ENCODE results near the gene UBL3. TPM values are rescaled to one million over a fixed set of nuclear protein-coding genes. Genes with fewer than 3 reads are reported as not detected.

UBL3 gene
- total RNA-seq, 1 donor from 2014 or later = 31.4 TPM

DNA sequence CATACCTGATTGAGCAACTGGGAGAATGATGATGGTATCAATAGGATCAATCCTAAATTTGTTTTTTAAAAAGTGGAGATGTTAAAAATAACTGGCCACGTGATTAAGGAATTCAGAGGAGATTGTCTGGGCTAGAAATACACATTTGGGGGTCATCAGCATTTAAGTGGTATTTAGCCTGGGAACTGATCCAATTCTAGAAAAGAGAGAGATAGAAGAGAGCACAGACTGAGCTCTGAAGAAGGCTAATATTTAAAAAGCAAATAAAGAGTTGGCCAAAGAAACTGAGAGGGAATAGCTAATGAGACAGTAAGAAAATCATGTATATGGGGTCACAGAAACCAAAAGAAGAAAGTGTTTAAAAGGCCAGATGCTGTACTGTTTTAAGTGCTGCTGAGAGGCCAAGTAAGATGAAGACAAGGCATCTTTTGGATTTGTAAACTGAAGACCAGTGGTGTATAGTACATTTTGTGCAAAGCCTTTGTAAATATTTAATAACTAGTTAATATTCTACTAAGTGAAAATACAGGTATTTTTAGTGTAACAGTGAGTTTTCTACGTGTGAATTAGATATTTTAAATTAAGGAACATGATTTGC lies 40.2 kb downstream of the UBL3 start:
- no peak for DNase-seq (ENCODE audit: low spot score)

DNA sequence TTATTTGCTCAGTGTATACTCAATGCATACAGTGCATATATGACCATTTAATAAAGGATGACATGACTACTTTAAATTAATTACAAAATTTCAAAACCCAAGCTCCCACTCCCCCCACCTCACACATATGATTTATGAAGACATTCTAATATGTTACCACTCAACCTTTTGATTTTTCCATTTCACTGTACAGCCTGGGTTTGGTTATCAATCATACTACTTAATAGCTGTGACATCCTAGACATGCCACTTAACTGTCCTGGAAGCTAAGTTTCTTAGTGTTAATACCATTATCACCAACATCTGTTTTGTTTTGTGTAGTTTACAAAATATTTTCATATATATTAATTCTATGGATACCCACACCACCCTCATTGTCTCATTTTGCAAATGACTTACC lies 42.2 kb downstream of the UBL3 start:
- DNase-seq (ENCODE audit: low spot score) = no peak

DNA sequence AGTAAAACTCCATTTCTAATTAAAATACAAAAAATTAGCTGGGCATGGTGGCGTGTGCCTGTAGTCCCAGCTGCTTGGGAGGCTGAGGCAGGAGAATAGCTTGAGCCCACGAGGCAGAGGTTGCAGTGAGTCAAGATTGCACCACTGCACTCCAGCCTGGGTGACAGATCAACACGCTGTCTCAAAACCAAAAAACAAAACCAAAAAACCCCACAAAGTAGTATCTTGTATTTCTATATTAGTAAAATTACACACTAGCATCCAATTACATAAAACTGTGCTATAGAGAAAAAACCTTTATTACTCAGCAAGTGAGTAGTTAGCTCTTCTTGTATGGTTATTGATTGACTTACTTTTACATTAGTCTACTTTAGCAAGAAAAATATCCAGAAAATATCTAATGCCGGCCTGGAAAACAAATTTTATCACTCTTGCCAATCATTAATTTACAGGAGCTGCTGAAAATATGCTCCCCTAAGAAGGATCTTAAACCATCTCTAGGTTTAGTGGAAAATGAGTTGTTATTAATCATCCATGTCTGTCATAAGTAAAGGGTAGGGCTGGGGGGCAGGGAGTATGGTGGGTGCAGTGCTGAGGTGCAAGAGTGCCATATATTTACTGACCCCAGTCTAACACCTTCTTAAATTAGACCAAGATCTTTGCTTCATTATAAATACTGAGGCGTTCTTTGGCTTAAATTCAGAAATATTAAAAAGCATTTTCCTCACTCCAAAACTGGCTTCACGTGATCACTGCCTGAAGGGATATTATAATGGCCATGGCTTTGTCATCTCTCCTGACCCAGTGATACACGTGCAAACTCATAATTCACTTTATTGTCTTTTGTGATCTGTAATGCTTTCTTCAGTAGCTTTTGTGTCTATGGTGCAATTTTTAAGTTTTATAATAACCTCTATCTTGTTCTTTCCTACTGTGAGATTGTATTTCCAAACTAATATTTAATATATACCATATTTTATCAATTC lies 44.1 kb downstream of the UBL3 start:
- DNase-seq (ENCODE audit: low spot score) = no peak

DNA sequence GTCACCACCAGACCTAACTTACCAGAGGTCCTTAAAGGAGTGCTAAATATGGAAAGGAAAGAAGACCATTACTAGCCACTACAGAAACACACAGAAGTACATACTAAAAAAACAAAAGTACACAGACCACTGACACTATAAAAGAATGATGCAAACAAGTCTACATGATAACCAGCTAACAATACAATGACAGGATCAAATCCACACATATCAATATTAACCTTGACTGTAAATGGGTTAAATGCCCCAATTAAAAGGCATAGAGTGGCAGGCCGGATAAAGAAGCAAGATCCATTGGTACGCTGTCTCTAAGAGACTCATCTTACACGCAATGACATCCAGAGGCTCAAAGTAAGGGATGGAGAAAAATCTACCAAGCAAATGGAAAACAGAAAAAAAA lies 47.2 kb downstream of the UBL3 start:
- DNase-seq (ENCODE audit: low spot score) = no peak

DNA sequence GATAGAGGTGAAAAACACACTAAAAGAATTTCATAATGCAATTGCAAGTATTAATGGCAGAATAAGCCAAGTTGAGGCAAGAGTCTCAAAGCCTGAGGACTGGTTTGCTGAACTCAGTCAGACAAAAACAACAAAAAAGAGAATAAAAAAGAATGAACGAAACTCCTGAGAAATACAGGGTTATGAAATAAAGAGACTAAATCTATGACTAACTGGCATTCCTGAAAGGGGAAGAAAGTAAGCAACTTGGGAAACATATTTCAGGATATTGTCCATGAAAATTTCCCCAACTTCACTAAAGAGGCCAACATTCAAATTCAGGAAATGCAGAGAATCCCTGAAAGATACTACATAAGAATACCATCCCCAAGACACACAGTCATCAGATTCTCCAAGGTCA lies 47.8 kb downstream of the UBL3 start:
- DNase-seq (ENCODE audit: low spot score) = no peak

DNA sequence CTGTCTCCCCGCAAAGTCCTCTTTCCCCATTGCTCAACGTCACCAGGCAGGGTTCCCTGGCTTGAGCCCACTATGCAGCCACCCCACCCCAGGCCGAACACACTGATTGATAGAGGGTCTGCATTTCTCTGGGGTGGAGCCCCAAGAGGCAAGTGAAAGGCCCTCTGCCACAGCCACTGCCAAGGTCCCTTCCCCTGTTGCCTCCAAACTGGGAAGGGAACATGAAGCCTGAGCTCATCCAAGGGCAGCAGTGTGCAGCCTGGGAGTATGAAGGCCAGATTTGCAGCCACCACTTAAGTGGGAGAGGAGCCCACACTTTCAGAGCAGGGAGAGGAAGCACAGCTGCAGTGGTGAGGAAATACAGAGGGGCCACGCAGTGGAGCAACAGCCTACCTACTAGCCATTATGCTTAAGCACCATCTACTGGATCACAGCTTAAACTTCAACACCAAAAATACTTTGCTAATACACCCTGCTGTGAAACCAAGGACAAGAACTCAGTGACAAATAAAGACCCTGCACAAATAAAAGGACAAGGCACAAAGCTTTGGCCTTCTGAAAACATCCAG lies 48.6 kb downstream of the UBL3 start:
- no peak for DNase-seq (ENCODE audit: low spot score)

DNA sequence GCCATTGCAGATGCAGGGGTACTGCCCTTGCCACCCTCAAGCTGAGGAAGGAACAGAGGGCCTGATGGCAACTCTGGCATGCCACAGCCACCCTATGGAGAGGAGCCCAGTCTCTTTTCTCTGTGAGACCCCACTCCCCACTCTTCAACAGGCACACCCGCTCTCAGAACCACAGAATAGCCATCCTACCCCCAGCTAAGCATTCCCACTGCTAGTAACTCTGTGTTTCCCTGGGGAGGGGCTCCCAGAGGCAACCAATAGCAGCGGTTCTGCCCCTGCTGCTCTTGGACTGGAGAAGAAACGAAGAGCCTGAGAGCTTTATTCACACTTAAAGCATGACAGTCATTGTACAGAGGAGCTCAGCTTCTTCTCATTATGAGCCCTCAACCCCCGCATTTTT lies 49.3 kb downstream of the UBL3 start:
- DNase-seq (ENCODE audit: low spot score) = no peak

DNA sequence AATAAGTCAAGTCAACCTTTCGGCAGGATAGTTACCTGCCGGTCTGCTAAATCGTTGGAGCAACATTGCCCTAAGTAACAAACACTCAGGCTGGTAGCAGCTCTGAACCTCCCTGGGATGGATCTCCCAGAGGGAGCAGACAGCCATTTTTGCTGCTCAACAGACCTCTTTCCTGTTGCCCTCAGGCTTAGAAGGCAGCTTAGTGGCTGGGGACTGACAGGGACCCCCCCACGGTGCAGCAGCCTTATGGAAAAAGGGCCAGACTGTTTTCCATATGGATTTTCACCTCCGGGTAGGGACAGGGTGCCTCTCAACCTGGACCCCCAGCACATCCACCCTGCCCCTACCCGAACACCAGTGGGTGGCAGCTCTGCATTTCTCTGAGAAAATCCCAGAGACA lies 49.7 kb downstream of the UBL3 start:
- DNase-seq (ENCODE audit: low spot score) = no peak

DNA sequence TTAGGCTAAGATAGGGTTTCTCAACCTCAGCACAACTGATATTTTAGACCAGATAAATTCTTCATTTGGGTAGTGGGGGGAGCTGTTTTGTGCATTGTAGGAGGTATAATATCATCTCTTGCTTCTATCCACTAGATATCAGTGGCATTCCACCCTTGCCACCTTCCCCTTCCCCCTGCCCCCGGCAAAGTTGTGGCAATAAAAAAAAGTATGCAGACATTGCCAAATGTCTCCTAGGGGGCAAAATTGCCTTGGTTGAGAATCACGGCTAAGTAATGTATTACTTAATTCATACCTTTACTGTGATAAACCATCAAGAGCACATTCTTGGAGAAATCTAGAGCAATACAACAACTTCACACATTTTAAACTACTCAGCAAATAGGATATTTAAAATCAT lies 51.4 kb downstream of the UBL3 start:
- no peak for DNase-seq (ENCODE audit: low spot score)

DNA sequence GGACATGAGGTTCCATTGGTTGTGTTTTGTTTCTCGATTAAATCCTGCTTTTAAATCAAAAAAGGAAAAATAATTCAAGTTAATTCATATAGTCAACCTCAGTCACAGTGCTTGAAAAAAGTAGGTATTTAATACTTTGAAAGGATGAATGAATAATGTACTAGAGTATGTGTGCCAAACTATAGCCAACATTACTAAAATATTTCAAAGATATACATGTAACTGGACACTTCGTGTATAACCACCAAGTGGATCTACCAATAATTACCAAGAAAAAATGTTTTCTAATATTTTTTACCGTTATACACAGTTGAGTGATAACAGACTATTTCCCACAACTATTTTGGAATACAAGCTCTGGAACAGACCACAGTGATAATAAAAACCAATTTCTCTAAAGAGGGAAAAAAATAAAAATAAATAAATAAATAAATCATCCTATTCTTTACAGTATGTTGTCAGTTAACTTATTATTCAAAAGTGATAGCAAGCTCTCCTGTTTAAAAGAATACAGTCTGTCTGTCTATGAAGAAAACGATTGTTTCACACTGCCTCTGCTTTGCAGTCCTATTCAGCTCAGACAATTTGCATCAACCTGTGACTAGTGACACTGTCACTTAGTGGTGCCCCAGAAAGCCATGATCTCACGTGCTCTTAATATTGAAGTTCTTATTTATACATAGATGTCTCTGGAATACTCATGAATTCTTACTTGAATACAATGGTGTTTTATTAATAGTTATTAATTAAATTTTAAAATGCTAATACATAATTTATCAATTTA lies 58.2 kb downstream of the UBL3 start:
- DNase-seq (ENCODE audit: low spot score) = no peak

DNA sequence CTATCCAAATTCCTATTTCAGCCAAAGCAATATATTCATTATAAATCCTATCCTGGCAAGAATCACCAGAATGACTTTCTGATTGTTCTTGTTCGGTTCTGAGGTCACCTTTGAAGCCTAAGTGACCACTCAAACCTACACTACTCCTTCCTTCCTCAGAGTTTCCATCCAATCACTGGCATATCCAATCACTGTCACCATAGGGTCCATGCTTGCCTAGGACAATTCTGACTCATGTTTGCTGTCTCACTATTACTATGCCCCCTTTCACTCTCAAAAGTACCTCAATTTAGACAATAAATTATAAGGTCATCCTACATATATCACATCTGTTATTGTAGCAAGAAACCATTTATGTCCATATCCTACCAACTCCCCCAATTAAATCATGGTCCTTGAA lies 58.9 kb downstream of the UBL3 start:
- no peak for DNase-seq (ENCODE audit: low spot score)

DNA sequence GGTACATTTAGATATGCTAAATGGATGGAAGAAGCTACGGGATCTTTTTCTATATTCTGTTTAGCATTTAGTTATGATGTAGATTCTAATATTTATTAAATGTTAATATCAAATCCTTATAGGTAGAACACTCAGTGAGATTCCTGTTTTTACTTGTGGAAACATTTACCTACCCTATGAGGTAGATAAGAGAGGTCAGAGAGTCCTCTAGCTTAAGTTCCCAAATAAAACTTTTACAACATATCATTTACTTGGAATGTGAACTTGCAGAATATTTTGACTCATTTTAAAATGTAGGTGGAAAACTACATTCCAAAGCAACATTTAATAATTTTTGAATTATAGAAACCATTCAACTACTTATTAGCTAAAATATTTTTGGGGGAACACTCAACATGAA lies 63.7 kb downstream of the UBL3 start:
- no peak for DNase-seq (ENCODE audit: low spot score)

DNA sequence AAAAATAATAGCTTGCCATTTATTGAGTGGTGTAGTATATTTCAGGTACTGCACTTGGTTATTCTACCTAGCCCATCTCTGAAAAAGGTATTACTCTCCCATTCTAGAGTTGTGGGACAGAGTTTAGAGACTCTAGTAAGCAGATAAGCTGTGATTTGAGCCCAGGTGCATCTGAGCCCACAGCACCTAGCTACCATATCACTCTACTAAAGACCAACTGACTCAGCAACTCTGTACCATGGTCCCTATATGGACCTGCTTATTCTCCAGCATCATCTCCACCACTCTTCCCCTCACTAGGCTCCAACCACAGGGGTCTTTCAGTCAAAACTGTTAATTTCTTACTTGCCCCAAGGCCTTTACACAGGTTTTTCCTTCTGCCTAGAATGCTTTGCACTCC lies 64.4 kb downstream of the UBL3 start:
- DNase-seq (ENCODE audit: low spot score) = no peak

DNA sequence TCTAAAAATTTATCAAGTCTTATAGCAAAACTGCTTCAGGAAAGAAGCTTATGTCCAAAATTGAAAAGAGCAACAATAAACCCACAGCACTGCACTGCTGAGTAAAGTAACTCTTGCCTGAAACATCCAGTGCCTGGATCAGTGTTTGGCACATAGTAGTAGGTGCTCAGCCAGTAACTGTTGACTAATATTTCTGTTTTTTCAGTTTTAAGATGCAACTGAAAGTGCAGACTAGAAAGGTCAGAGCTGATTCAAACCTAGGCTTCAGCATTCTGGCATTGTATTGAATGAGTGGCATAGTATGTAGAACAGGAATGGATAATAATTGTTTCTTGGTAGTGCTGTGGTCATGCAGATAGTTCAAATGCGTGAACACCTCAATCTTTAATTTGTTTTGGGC lies 67.6 kb downstream of the UBL3 start:
- DNase-seq (ENCODE audit: low spot score) = no peak

DNA sequence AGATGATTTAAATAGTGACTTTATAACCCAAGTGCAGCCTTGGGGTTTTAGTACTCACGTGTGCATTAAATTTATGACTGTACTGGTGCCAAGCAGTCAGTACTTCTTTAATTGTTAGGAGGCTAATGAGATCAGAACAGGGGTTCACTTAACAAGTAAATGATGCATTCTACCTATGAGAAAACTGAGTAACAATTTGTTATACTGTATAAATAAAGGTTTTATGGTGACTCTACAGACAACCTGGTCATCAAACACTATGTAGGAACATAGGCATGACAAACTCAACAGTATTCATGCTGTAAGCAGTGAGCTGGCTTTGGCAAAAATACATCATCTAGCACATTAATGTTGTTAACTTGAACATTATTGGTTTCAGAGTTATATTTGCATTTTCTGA lies 75.6 kb downstream of the UBL3 start:
- DNase-seq (ENCODE audit: low spot score) = no peak

DNA sequence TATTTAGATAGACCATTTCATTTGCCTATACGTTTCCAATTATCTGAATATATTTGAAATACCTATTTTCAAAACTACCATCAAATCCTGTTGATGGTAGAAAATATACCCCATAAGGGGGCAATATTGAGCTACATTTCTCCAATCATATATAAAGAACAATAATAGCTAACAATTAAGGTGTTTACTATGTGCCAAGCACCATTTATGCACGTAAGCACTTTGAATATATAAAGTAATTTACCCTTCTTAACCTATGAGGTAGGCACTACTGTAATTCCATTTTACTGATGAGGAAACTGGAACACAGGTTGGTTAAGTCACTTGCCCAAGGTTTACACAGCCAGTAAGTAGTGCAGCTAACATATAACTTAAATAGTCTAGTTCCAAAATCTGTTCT lies 79.2 kb downstream of the UBL3 start:
- DNase-seq (ENCODE audit: low spot score) = no peak

DNA sequence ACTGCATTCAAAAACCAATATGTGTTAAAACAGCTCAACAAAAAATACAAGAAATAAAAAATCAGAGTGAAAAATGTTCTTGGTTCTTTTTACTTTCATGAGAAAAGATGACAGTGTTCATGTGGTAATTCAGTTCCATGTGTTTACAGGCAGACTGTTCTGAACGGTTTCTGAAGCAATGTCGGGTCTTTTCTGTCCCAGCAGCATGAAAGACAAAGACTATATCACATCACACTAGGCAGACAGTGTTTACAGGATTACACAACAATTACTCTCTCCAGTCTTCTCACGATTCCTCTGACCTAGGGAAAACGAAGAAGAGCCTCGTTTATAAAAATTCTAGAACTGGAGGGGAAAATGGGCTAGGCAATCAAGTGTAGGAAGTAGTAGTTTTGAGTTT lies 83.4 kb downstream of the UBL3 start:
- no peak for DNase-seq (ENCODE audit: low spot score)

DNA sequence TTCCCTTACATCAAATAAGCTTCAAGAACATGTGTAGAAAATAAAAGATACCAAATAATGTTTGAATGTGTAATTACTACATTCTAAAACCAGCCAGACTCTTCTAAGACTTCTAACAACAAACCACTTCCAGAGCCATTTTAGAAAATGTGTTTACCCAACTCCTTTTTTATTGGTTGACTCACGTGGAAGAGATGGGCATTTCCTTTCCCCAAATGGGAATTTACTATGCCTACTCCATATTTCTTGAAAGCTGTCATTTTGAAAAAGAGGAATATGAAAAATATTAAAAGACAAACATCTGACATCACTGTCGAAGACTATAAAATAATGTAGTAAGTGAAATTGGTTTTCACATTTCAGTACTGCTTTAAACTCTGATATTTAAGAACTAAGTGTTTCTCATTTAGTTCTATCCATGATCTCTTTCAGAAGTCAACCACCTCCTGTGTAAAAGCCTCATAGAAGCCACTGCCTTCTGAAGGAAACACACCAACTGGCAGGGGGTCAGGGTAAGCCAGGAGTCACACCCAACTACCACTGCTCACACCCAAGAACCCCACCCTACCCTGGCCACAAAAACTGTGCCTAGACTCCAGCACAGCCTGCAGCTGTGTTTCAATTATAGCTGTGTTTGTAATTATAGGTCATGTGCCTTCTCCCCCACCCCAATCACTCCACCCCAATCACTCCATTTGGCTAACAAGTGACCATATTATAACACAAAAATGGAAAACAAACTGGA lies 86.8 kb downstream of the UBL3 start:
- no peak for DNase-seq (ENCODE audit: low spot score)

DNA sequence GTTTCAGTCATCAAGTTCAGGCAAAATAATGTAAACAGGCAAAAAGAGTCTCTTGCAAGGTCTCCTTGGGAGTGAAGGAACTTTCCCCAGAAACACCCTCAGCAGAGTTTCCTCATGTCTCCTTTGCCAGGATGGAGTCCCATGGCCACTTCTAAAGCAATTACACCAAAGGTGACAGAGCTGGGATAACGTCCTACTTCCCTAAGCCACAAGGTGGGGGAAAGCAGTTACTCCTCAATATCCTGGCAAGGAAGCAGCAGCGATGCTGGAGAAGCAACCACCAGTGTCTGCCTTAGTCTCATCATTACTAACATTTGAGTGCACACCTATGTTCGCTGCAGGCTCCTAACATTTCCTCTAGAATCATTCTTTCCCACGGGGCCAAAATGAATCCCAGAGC lies 88.6 kb downstream of the UBL3 start:
- no peak for DNase-seq (ENCODE audit: low spot score)

DNA sequence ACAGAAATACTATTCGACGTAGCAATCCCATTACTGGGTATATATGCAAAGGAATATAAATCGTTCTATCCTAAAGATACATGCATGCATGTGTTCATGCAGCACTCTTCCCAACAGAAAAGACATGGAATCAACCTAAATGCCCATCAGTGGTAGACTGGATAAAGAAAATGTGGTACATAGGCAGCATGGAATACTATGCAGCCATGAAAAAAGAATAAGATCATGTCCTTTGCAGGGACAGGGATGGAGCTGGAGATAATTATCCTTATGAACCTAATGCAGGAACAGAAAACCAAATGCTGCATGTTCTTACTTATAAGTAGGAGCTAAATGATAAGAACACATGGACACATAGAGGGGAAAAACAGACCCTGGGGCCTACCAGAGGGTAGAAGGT lies 89.3 kb downstream of the UBL3 start:
- no peak for DNase-seq (ENCODE audit: low spot score)

DNA sequence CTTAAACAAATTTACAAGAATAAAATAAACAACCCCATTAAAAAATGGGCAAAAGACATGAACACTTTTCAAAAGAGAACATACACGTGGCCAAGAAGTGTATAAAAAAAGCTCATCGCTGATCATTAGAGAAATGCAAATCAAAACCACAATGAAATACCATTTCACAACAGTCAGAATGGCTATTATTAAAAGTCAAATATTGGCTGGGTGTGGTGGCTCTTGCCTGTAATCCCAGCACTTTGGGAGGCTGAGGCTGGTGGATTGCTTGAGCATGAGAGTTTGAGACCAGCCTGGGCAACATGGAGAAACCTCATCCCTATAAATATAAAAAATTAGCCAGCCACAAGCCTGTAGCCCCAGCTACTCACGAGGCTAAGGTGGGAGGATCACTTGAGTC lies 89.9 kb downstream of the UBL3 start:
- no peak for DNase-seq (ENCODE audit: low spot score)
